Gastroesophageal sphincter (tissue), 3 donors: ENCODE data around the gene PTBP1.

Source experiments
- POLR2AphosphoS5 ChIP-seq: sonication (generic); formaldehyde crosslinking; IDR thresholded peaks from one replicate; pipeline ENCODE4 v1.6.1; 2017; ENCODE audit warnings: antibody characterized with exemption
- TF ChIP-seq, protein P1 (sequence below), 4 experiments: fragments of 200-600 bp in 2 of 4; fragments of 450-650 bp in 2 of 4; sonication (generic) in 1 of 4; IDR thresholded peaks; one replicate each; pipeline ENCODE4 v1.5.1; 2017 to 2019; ENCODE audit warnings: antibody characterized with exemption in 4 of 4, mild to moderate bottlenecking in 2 of 4, moderate library complexity in 2 of 4

DNA sequence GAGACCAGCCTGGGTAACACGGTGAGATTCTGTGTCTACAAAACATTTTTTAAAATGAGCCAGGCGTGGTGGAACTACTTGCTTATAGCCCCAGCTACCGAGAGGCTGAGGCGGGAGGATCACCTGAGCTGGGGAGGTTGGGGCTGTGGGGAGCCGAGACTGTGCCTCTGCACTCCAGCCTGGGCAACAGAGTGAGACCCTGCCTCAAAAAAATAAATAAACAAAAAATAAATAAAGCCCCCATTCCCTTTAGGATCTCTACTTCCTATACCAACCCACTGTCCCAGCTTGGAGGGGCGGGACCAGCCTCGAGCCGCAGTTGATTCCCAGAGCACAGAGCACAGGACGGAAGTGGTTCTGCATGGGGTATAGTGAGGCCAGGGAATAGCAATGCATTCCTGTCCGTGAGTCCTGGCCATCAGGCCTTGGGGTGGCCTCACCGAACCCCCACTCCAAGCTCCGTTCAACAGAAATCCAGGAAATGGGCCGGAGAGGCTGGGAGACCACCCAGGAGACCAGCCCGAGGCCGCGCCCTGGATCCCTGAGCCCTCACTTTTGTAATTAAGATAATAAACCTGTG lies 4.9 kb upstream of the PTBP1 start:
- TF ChIP-seq, protein P1, sequence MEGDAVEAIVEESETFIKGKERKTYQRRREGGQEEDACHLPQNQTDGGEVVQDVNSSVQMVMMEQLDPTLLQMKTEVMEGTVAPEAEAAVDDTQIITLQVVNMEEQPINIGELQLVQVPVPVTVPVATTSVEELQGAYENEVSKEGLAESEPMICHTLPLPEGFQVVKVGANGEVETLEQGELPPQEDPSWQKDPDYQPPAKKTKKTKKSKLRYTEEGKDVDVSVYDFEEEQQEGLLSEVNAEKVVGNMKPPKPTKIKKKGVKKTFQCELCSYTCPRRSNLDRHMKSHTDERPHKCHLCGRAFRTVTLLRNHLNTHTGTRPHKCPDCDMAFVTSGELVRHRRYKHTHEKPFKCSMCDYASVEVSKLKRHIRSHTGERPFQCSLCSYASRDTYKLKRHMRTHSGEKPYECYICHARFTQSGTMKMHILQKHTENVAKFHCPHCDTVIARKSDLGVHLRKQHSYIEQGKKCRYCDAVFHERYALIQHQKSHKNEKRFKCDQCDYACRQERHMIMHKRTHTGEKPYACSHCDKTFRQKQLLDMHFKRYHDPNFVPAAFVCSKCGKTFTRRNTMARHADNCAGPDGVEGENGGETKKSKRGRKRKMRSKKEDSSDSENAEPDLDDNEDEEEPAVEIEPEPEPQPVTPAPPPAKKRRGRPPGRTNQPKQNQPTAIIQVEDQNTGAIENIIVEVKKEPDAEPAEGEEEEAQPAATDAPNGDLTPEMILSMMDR (IDR thresholded peaks at IDR 0.05), result no peak
- TF ChIP-seq POLR2AphosphoS5, result no peak
